MM.1S (cell line): Measurements from ENCODE around the gene HSPB7.

Source experiments
- DNase-seq: peaks from one replicate; pipeline ENCODE4 v3.0.0-alpha.2; 2015
- H2AFZ ChIP-seq: fragments of 300-600 bp; sonication (generic); 2 replicates; pipeline ENCODE4 v1.6.0; 2016; ENCODE audit warnings: antibody characterized with exemption, low read length
- H3F3A ChIP-seq: fragments of 300-600 bp; sonication (generic); 2 replicates; pipeline ENCODE4 v1.6.1; 2016; ENCODE audit warnings: mild to moderate bottlenecking, antibody characterized with exemption, low read length, moderate library complexity, mixed read lengths; ENCODE audit not compliant: insufficient read depth
- H3K27ac ChIP-seq: fragments of 300-600 bp; sonication (generic); 2 replicates; pipeline ENCODE4 v1.5.1; 2016; ENCODE audit warnings: mild to moderate bottlenecking, low read length
- H3K27me3 ChIP-seq: fragments of 300-600 bp; sonication (generic); replicated peaks from 2 replicates; pipeline ENCODE4 v1.6.0; 2016; ENCODE audit warnings: low read length; ENCODE audit not compliant: insufficient read depth
- H3K36me3 ChIP-seq: fragments of 300-600 bp; sonication (generic); replicated peaks from 2 replicates; pipeline ENCODE4 v1.6.1; 2016; ENCODE audit warnings: mild to moderate bottlenecking, low read length, mixed read lengths; ENCODE audit not compliant: insufficient read depth
- H3K4me1 ChIP-seq: fragments of 300-600 bp; sonication (generic); 2 replicates; pipeline ENCODE4 v1.6.1; 2016; ENCODE audit warnings: low read length, mixed read lengths
- H3K4me2 ChIP-seq: fragments of 300-600 bp; sonication (generic); 2 replicates; pipeline ENCODE4 v1.6.0; 2016; ENCODE audit warnings: low read depth, low read length
- H3K4me3 ChIP-seq: fragments of 300-600 bp; sonication (generic); 2 replicates; pipeline ENCODE4 v1.5.1; 2016; ENCODE audit warnings: low read length, mixed read lengths
- H3K79me2 ChIP-seq: fragments of 300-600 bp; sonication (generic); 2 replicates; pipeline ENCODE4 v1.6.1; 2016; ENCODE audit warnings: mixed run types, low read length, mixed read lengths
- H3K9ac ChIP-seq: fragments of 300-600 bp; sonication (generic); 2 replicates; pipeline ENCODE4 v1.6.1; 2016; ENCODE audit warnings: low read length, mixed read lengths
- H3K9me2 ChIP-seq: fragments of 300-600 bp; sonication (generic); replicated peaks from 2 replicates; pipeline ENCODE4 v1.6.1; 2016; ENCODE audit warnings: mild to moderate bottlenecking, low read length, mixed read lengths; ENCODE audit not compliant: insufficient read depth
- H3K9me3 ChIP-seq: fragments of 300-600 bp; sonication (generic); replicated peaks from 2 replicates; pipeline ENCODE4 v1.6.1; 2016; ENCODE audit warnings: mild to moderate bottlenecking, low read length, mixed read lengths; ENCODE audit not compliant: insufficient read depth
- H4K20me1 ChIP-seq: fragments of 300-600 bp; sonication (generic); 2 replicates; pipeline ENCODE4 v1.6.1; 2016; ENCODE audit warnings: mild to moderate bottlenecking, low read length, moderate library complexity, mixed read lengths; ENCODE audit not compliant: insufficient read depth
- EZH2 ChIP-seq: fragments of 300-600 bp; sonication (generic); optimal IDR thresholded peaks from 2 replicates; pipeline ENCODE3; 2017; ENCODE audit warnings: low read depth, mild to moderate bottlenecking, antibody characterized with exemption, low read length, mixed read lengths
- EZH2phosphoT487 ChIP-seq: fragments of 300-600 bp; sonication (generic); IDR thresholded peaks from 2 replicates; pipeline ENCODE4 v1.6.1; 2018; ENCODE audit warnings: antibody characterized with exemption, low read length
- TF ChIP-seq, protein P1 (sequence below): fragments of 300-600 bp; sonication (generic); IDR thresholded peaks from 2 replicates; pipeline ENCODE4 v1.5.1; 2016; ENCODE audit warnings: antibody characterized with exemption, low read length, mixed read lengths

HSPB7 gene

DNA sequence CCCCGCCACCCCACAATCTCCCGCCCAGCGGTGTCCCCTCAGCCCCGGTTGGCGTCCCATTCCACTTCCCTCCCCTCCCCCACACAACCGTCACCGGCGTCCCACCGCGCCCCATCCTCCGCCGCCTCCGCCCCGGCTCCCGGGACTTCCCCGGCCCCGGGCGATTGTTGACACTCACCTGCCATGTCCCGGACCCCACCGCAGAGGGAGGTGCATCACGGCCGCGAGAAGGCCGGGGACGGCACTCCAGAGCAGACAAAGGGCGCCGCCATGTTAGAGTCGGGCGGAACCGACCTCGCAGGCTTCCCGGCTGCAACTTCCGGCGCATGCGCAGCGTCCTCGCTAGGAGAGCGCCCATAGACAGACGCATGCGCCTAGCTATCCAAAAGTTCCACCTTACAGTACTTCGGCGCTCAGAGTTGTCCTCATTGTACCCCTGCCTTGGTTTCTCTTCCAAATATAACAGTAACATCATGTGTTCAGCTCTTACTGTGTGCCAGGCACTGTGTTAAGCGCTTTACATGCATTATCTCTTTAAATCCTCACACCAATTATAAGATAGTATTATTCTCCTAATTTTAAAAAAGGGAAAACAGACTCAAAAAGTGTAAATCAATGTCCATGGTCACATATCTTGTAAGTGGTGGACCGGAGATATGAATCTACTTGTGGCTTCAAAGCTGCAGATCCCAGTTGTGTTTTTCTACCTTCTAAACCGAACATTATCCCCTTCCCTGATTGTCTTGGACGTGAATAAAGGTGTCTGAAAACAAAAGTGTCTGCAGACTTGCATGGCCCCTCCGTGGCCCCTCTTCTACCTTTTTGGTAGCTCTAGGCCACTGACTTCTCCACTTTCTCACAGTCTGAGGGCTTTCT lies 41.8 kb downstream of the HSPB7 start, which contains the start of gene ZBTB17:
Gene ZBTB17 (minus strand): TSS at position 297 of the 876 bp plus-strand sequence. CDS start 27,606 bp downstream, outside the sequence.
- no peak within 1 kb of the TSS; the same call in 1 of the 2 replicates for H3K27ac ChIP-seq
- H3K27me3 ChIP-seq, result no peaks in the 10 kb centered on the region; the same call in 1 of the 2 replicates
- no peaks in the 10 kb centered on the region for H3K36me3 ChIP-seq
- no peaks in the 10 kb centered on the region for H3K9me3 ChIP-seq
- DNase-seq, result peak; percentile 96
- peak within 1 kb of the TSS; percentile 56 for H3K9ac ChIP-seq
- H3K9me2 ChIP-seq, result no peaks in the 10 kb centered on the region
- H3K79me2 ChIP-seq, result peaks cover 34% of the 10 kb centered on the region
- H3K4me3 ChIP-seq, result peak within 1 kb of the TSS; percentile 84
- 0 out of 2 replicates have a peak, but pooled peaks cover 2% of the 10 kb centered on the region for H3F3A ChIP-seq
- H4K20me1 ChIP-seq, result no peaks in the 10 kb centered on the region
- H3K4me1 ChIP-seq, result 0 out of 2 replicates have a peak, but pooled peaks cover 9% of the 10 kb centered on the region
- TF ChIP-seq EZH2 (no peak), EZH2phosphoT487 (no peak)
- TF ChIP-seq, protein P1, sequence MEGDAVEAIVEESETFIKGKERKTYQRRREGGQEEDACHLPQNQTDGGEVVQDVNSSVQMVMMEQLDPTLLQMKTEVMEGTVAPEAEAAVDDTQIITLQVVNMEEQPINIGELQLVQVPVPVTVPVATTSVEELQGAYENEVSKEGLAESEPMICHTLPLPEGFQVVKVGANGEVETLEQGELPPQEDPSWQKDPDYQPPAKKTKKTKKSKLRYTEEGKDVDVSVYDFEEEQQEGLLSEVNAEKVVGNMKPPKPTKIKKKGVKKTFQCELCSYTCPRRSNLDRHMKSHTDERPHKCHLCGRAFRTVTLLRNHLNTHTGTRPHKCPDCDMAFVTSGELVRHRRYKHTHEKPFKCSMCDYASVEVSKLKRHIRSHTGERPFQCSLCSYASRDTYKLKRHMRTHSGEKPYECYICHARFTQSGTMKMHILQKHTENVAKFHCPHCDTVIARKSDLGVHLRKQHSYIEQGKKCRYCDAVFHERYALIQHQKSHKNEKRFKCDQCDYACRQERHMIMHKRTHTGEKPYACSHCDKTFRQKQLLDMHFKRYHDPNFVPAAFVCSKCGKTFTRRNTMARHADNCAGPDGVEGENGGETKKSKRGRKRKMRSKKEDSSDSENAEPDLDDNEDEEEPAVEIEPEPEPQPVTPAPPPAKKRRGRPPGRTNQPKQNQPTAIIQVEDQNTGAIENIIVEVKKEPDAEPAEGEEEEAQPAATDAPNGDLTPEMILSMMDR, result no peak
- H2AFZ ChIP-seq, result peak within 1 kb of the TSS; percentile 52
- H3K4me2 ChIP-seq, result peak within 1 kb of the TSS; percentile 85

DNA sequence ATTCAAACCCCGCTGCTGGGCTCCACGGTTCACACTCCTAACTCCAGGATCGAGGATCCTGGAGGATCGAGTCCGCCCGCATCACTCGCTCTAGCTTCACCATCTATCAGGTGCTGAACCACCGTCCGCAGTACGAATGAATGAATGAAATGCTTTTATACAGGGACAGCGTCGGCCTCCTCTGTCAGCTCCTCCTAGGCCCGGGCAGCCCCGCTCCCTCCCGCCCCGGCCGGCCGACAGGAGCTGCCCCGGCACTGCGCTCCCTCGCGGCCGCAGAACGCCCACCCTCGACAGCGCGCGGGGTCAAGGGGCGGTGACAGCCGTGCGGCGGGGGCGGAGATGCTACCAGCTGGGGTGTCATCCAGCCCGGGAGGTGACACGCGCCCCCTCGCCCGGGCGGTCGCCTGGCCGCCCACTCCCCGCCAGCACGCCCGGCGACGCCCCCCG lies 42.5 kb downstream of the HSPB7 start:
- peak overlapping the region; percentile 84 for H3K4me3 ChIP-seq
- peak overlapping the region; percentile 52 for H2AFZ ChIP-seq
- DNase-seq, result peak; percentile 62

DNA sequence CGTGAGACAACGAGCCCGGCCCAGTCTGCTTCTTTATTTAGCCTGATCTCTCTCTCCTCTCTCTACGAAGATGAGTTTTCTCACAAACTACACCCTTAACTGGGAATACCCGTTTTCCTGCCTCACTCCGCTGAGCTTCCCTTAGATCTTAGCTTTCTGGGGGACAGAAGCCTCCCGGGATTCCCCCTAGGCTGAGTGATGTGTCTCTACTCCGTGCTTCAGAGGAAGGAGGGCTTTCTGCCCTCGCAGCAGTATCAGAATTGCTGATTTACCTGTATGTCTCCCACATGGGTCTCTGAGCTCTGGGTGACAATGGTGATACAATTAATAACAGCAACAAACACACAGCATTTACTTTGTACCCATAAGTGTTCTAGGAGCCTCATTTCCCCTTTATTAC lies 43.0 kb downstream of the HSPB7 start:
- Histone ChIP-seq H3K79me2 (peaks cover 36% of the 10 kb centered on the region), H3K9me2 (no peaks in the 10 kb centered on the region), H3K9ac (peak overlapping the region; percentile 56; the same call in 1 of the 2 replicates), H3K9me3 (no peaks in the 10 kb centered on the region), H3K4me3 (peak overlapping the region; percentile 84), H3K27ac (no peak overlapping the region), H2AFZ (peak overlapping the region; percentile 52), H3K27me3 (no peaks in the 10 kb centered on the region), H3K4me2 (peak overlapping the region; percentile 85), H3F3A (0 out of 2 replicates have a peak, but pooled peaks cover 2% of the 10 kb centered on the region), H3K36me3 (no peaks in the 10 kb centered on the region), H4K20me1 (no peaks in the 10 kb centered on the region), H3K4me1 (0 out of 2 replicates have a peak, but pooled peaks cover 9% of the 10 kb centered on the region)
- TF ChIP-seq, protein P1, result no peak
- no peak for TF ChIP-seq EZH2phosphoT487
- no peak for TF ChIP-seq EZH2
- DNase-seq, result no peak

More for the DNA sequence above, 42.5 kb downstream of the HSPB7 start:
- Histone ChIP-seq H3K4me1 (0 out of 2 replicates have a peak, but pooled peaks cover 9% of the 10 kb centered on the region), H3K27me3 (no peaks in the 10 kb centered on the region), H3K36me3 (no peaks in the 10 kb centered on the region), H3F3A (0 out of 2 replicates have a peak, but pooled peaks cover 2% of the 10 kb centered on the region), H3K9me2 (no peaks in the 10 kb centered on the region), H3K27ac (no peak overlapping the region), H3K4me2 (peak overlapping the region; percentile 85), H3K79me2 (peaks cover 34% of the 10 kb centered on the region), H4K20me1 (no peaks in the 10 kb centered on the region), H3K9ac (peak overlapping the region; percentile 56; the same call in 1 of the 2 replicates), H3K9me3 (no peaks in the 10 kb centered on the region)
- no peak for TF ChIP-seq EZH2
- TF ChIP-seq EZH2phosphoT487, result no peak
